ENCODE measurements around the gene KIAA0753. TPM values are rescaled to one million over a fixed set of nuclear protein-coding genes. Genes with fewer than 3 reads are reported as not detected.

The KIAA0753 gene
- total and polyA plus RNA-seq, 10 of the 15 experiments (the other 5 are each of a cell fraction or from before 2014, with no cell fraction given): 2.2 to 15.2 (median 7.7) TPM

GRCh38 chr17:6543079-6544010, 97.2 kb downstream of the KIAA0753 start:
- ATAC-seq (no peak), FAIRE-seq (no peak), DNase-seq (ENCODE audit: low read depth, low spot score) (no peak)
- in situ Hi-C loops (cut with MboI): no loop called here
- no peaks in the 10 kb centered on the region for H3K36me3 ChIP-seq (ENCODE audit: control insufficient read depth in 2 of 2, insufficient read depth in 2 of 2, low read length in 1 of 2)
- ChIA-PET POLR2A (no interaction called here), RAD21 (ENCODE audit: unreplicated experiment) (no interaction called here), SMC1A (ENCODE audit: uncharacterized antibody, unreplicated experiment) (no interaction called here), CTCF (no interaction called here)
- H3K27me3 ChIP-seq (replicated peaks in 1 of 2; ENCODE audit: control insufficient read depth in 2 of 2, insufficient read depth in 2 of 2, low read length in 1 of 2): no peaks in the 10 kb centered on the region
- H3K4me2 ChIP-seq (ENCODE audit: control insufficient read depth, insufficient read depth): no peak overlapping the region
- TF ChIP-seq RAD51 (IDR thresholded peaks at IDR 0.05) (no peak), SREBF1 (IDR thresholded peaks at IDR 0.05; ENCODE audit: low read length) (no peak), IRF4 (IDR thresholded peaks at IDR 0.05; ENCODE audit: low read depth, low read length) (no peak), NRF1 (conservative IDR thresholded peaks at IDR 0.05; ENCODE audit: low read depth, low read length) (no peak), MEF2A (IDR thresholded peaks at IDR 0.05; ENCODE audit: insufficient read depth, low read depth, low read length) (no peak)
- intact Hi-C loops (cut with micrococcal nuclease; ENCODE audit: unreplicated experiment): no loop called here
- no peaks in the 10 kb centered on the region for H4K20me1 ChIP-seq (ENCODE audit: control insufficient read depth, insufficient read depth)
- no peak overlapping the region for H3K4me3 ChIP-seq
- no peaks in the 10 kb centered on the region; the same call in 2 of the 3 replicates for H3K9me3 ChIP-seq (replicated peaks; ENCODE audit: control insufficient read depth, insufficient read depth, low read length)
- peaks cover 7% of the 10 kb centered on the region for H3K4me1 ChIP-seq (ENCODE audit: control insufficient read depth, insufficient read depth, low read length)
- BruUV-seq (replicated peaks): no TSS peak
- 56% methylated on average over 16 of the region's 16 CpGs for WGBS (ENCODE audit: insufficient coverage, insufficient replicate concordance, low lambda C conversion rate, missing lambda C conversion rate)
- no peak overlapping the region for H3K27ac ChIP-seq (ENCODE audit: control insufficient read depth, insufficient read depth)
- H2AFZ ChIP-seq (ENCODE audit: control insufficient read depth, low read depth, low read length): no peak overlapping the region
- H3K79me2 ChIP-seq (ENCODE audit: control insufficient read depth, insufficient read depth, low read length): no peaks in the 10 kb centered on the region
- no peak overlapping the region for H3K9ac ChIP-seq (ENCODE audit: control insufficient read depth, insufficient read depth, low read length)

GRCh38 chr17:6542577-6542976, 97.9 kb downstream of the KIAA0753 start:
- no peak overlapping the region for H3K27ac ChIP-seq (ENCODE audit: control insufficient read depth, insufficient read depth)
- ChIA-PET POLR2A (no interaction called here), RAD21 (ENCODE audit: unreplicated experiment) (no interaction called here), CTCF (no interaction called here), SMC1A (ENCODE audit: uncharacterized antibody, unreplicated experiment) (no interaction called here)
- no peak overlapping the region for H3K4me3 ChIP-seq
- DNase-seq (ENCODE audit: low read depth, low spot score): no peak
- H4K20me1 ChIP-seq (ENCODE audit: control insufficient read depth, insufficient read depth): no peaks in the 10 kb centered on the region
- H3K79me2 ChIP-seq (ENCODE audit: control insufficient read depth, insufficient read depth, low read length): no peaks in the 10 kb centered on the region
- H3K9me3 ChIP-seq (replicated peaks; ENCODE audit: control insufficient read depth, insufficient read depth, low read length): no peaks in the 10 kb centered on the region; the same call in 2 of the 3 replicates
- no peak overlapping the region for H3K4me2 ChIP-seq (ENCODE audit: control insufficient read depth, insufficient read depth)
- peaks cover 3% of the 10 kb centered on the region for H3K4me1 ChIP-seq (ENCODE audit: control insufficient read depth, insufficient read depth, low read length)
- no peak overlapping the region for H3K9ac ChIP-seq (ENCODE audit: control insufficient read depth, insufficient read depth, low read length)
- in situ Hi-C loops (cut with MboI) (no loop called here), intact Hi-C loops (cut with micrococcal nuclease; ENCODE audit: unreplicated experiment) (no loop called here)
- no peak for ATAC-seq
- no peaks in the 10 kb centered on the region for H3K36me3 ChIP-seq (ENCODE audit: control insufficient read depth in 2 of 2, insufficient read depth in 2 of 2, low read length in 1 of 2)
- H2AFZ ChIP-seq (ENCODE audit: control insufficient read depth, low read depth, low read length): no peak overlapping the region
- no peaks in the 10 kb centered on the region for H3K27me3 ChIP-seq (replicated peaks in 1 of 2; ENCODE audit: control insufficient read depth in 2 of 2, insufficient read depth in 2 of 2, low read length in 1 of 2)
- FAIRE-seq: no peak
- 23% methylated on average over 4 of the region's 4 CpGs for WGBS (ENCODE audit: insufficient coverage, insufficient replicate concordance, low lambda C conversion rate, missing lambda C conversion rate)
- no TSS peak for BruUV-seq (replicated peaks)
- TF ChIP-seq, protein P1, sequence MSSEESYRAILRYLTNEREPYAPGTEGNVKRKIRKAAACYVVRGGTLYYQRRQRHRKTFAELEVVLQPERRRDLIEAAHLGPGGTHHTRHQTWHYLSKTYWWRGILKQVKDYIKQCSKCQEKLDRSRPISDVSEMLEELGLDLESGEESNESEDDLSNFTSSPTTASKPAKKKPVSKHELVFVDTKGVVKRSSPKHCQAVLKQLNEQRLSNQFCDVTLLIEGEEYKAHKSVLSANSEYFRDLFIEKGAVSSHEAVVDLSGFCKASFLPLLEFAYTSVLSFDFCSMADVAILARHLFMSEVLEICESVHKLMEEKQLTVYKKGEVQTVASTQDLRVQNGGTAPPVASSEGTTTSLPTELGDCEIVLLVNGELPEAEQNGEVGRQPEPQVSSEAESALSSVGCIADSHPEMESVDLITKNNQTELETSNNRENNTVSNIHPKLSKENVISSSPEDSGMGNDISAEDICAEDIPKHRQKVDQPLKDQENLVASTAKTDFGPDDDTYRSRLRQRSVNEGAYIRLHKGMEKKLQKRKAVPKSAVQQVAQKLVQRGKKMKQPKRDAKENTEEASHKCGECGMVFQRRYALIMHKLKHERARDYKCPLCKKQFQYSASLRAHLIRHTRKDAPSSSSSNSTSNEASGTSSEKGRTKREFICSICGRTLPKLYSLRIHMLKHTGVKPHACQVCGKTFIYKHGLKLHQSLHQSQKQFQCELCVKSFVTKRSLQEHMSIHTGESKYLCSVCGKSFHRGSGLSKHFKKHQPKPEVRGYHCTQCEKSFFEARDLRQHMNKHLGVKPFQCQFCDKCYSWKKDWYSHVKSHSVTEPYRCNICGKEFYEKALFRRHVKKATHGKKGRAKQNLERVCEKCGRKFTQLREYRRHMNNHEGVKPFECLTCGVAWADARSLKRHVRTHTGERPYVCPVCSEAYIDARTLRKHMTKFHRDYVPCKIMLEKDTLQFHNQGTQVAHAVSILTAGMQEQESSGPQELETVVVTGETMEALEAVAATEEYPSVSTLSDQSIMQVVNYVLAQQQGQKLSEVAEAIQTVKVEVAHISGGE (CRISPR knock-in tag; IDR thresholded peaks at IDR 0.05): no peak
- TF ChIP-seq POLR2AphosphoS2 (IDR thresholded peaks at IDR 0.05; ENCODE audit: low read depth, low read length) (no peak), MXI1 (IDR thresholded peaks at IDR 0.05; ENCODE audit: low read depth, low read length) (no peak)
- TF ChIP-seq, protein P2, sequence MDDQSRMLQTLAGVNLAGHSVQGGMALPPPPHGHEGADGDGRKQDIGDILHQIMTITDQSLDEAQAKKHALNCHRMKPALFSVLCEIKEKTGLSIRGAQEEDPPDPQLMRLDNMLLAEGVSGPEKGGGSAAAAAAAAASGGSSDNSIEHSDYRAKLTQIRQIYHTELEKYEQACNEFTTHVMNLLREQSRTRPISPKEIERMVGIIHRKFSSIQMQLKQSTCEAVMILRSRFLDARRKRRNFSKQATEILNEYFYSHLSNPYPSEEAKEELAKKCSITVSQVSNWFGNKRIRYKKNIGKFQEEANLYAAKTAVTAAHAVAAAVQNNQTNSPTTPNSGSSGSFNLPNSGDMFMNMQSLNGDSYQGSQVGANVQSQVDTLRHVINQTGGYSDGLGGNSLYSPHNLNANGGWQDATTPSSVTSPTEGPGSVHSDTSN (IDR thresholded peaks at IDR 0.05; ENCODE audit: insufficient replicate concordance, low read depth, low read length): no peak
